ENCODE results near the gene PIGB. TPM values are rescaled to one million over a fixed set of nuclear protein-coding genes. Genes with fewer than 3 reads are reported as not detected.

Gene PIGB
- total RNA-seq, 1 donor from 2014 or later, result 14.4 TPM

- no peaks in the 10 kb centered on the region for H3K9me3 ChIP-seq
- no peak for DNase-seq
- intact Hi-C loops (cut with DNase I), result no loop called here
- no peak for ATAC-seq
- peaks cover 77% of the 10 kb centered on the region for H3K36me3 ChIP-seq
- H3K27me3 ChIP-seq (ENCODE audit: low read depth), result no peaks in the 10 kb centered on the region
- H3K27ac ChIP-seq, result no peak overlapping the region
- H3K4me1 ChIP-seq, result no peaks in the 10 kb centered on the region
- H3K4me3 ChIP-seq, result no peak overlapping the region
- TF ChIP-seq CTCF (IDR thresholded peaks at IDR 0.05), result no peak
Observed at GRCh38 chr15:55337160-55337559, 18.1 kb downstream of the PIGB start.

GRCh38 chr15:55343168-55343567 lies 24.1 kb downstream of the PIGB start:
- no peak overlapping the region for H3K27ac ChIP-seq
- H3K27me3 ChIP-seq (ENCODE audit: low read depth), result no peaks in the 10 kb centered on the region
- no peak for DNase-seq
- no peaks in the 10 kb centered on the region for H3K9me3 ChIP-seq
- TF ChIP-seq CTCF (IDR thresholded peaks at IDR 0.05), result no peak
- ATAC-seq, result no peak
- H3K36me3 ChIP-seq, result peaks cover 30% of the 10 kb centered on the region
- intact Hi-C loops (cut with DNase I), result no loop called here
- H3K4me1 ChIP-seq, result peaks cover 9% of the 10 kb centered on the region
- no peak overlapping the region for H3K4me3 ChIP-seq

- Histone ChIP-seq H3K4me3 (no peak overlapping the region), H3K36me3 (peaks cover 20% of the 10 kb centered on the region), H3K4me1 (peaks cover 9% of the 10 kb centered on the region), H3K27me3 (ENCODE audit: low read depth) (no peaks in the 10 kb centered on the region), H3K9me3 (no peaks in the 10 kb centered on the region), H3K27ac (peak overlapping the region; percentile 44)
- intact Hi-C loops (cut with DNase I), result no loop called here
- DNase-seq (peak; percentile 53), ATAC-seq (peak; percentile 92 to 94)
- no peak for TF ChIP-seq CTCF (IDR thresholded peaks at IDR 0.05)
Observed at GRCh38 chr15:55344206-55344605, 25.2 kb downstream of the PIGB start.

- no peak for ATAC-seq
- Histone ChIP-seq H3K36me3 (peaks cover 14% of the 10 kb centered on the region), H3K9me3 (no peaks in the 10 kb centered on the region), H3K27me3 (ENCODE audit: low read depth) (no peaks in the 10 kb centered on the region), H3K27ac (no peak overlapping the region), H3K4me3 (no peak overlapping the region), H3K4me1 (peaks cover 9% of the 10 kb centered on the region)
- TF ChIP-seq CTCF (IDR thresholded peaks at IDR 0.05), result no peak
- intact Hi-C loops (cut with DNase I), result no loop called here
- DNase-seq, result no peak
Observed at GRCh38 chr15:55348281-55348778, 29.3 kb downstream of the PIGB start.

- Histone ChIP-seq H3K4me1 (no peaks in the 10 kb centered on the region), H3K27me3 (ENCODE audit: low read depth) (no peaks in the 10 kb centered on the region), H3K27ac (no peak overlapping the region), H3K9me3 (no peaks in the 10 kb centered on the region), H3K36me3 (peaks cover 16% of the 10 kb centered on the region), H3K4me3 (no peak overlapping the region)
- TF ChIP-seq CTCF (IDR thresholded peaks at IDR 0.05), result no peak
- no peak for ATAC-seq
- intact Hi-C loops (cut with DNase I), result no loop called here
- no peak for DNase-seq
Observed at GRCh38 chr15:55349282-55349681, 30.3 kb downstream of the PIGB start.

GRCh38 chr15:55353025-55353424 lies 34.0 kb downstream of the PIGB start:
- no peak overlapping the region for H3K27ac ChIP-seq
- no peak overlapping the region for H3K4me3 ChIP-seq
- no peaks in the 10 kb centered on the region for H3K4me1 ChIP-seq
- H3K36me3 ChIP-seq, result peaks cover 37% of the 10 kb centered on the region
- no peaks in the 10 kb centered on the region for H3K27me3 ChIP-seq (ENCODE audit: low read depth)
- H3K9me3 ChIP-seq, result no peaks in the 10 kb centered on the region
- intact Hi-C loops (cut with DNase I), result no loop called here
- TF ChIP-seq CTCF (IDR thresholded peaks at IDR 0.05), result no peak
- ATAC-seq, result no peak
- DNase-seq, result no peak
